Left ventricle myocardium superior (tissue), 1 donor: Measurements from ENCODE around the gene IFNA16. TPM values are rescaled to one million over a fixed set of nuclear protein-coding genes. Genes with fewer than 3 reads are reported as not detected.
"Not testable (repeated sequence)": the region's sequence is repeated elsewhere in the genome, so short reads cannot be mapped to it uniquely, and the experiment has no call there.

Experiments used
- ATAC-seq: fragments of 200-7000 bp; cut with Tn5 transposase; one replicate; pipeline ENCODE4 v1.9.1; 2020; ENCODE audit warnings: mild to moderate bottlenecking, moderate library complexity
- DNase-seq: peaks from one replicate; pipeline ENCODE4 v3.0.0-alpha.2; 2020
- intact Hi-C: fragments of 100-400 bp; cut with micrococcal nuclease; formaldehyde crosslinking; loops from one replicate; pipeline ENCODE4 v1.11.0; 2022
- long read RNA-seq: library from polyadenylated mRNA; unstranded; transcript quantifications from one replicate; pipeline ENCODE4 v2.0.0, GENCODE V29; 2021
- total RNA-seq: library from RNA; stranded (reverse); fragmentation: NEBNext Ultra II Directional; extraction: Animal tissue kit (Norgen Biotek cat#: 25700); gene quantifications from one replicate; pipeline ENCODE4 v1.2.1, GENCODE V29; 2021
- donor health status: DM: no; HTN: yes; CAD: no; lungs with severe emphysema.

The IFNA16 gene
- total RNA-seq, result not detected
- long read RNA-seq, result 0 reads

GRCh38 chr9:21217211-21217610 lies at the start of gene IFNA16:
TSS of gene IFNA16 (minus strand) at chr9:21217311. CDS start at chr9:21217305, 6 bp downstream.
- DNase-seq, ATAC-seq, intact Hi-C loops: not testable (repeated sequence)

DNA sequence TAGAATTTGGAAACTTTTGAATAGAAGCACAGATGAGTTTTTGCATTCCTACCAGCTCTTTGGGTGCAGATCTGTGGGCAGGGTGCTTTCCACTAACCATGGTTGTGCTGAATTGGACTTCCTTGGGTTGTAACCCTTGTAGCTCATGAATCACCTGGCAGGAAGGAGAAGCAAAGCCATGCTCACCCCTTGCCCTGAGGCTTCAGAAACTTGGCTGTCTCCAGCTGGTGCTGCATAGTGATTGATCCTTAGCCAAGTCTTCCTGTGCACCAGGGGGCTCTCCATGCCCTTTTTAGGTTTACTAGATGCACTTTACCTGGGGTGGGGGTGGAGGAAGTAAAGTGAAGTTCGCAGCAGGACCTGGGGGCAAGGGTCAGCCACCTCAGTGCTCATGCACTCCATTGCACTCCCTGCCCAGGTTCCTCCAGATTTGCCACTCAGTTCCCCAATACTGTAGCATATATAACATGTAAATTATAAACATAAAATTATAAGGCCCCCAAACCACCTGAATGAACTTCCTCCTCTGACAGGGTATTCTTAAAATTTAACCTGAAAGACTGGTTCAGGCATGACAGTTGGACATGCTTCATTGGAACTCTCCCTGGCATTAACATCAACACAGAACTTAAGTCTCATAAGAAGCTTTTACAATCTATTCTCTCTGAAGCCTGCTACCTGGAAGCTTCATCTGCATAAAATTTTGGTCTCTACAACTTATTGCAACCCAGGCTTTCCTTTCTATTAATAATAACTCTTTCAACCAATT lies 48.5 kb upstream of the IFNA16 start:
- DNase-seq, result no peak
- intact Hi-C loops, result no loop called here
- ATAC-seq, result no peak

DNA sequence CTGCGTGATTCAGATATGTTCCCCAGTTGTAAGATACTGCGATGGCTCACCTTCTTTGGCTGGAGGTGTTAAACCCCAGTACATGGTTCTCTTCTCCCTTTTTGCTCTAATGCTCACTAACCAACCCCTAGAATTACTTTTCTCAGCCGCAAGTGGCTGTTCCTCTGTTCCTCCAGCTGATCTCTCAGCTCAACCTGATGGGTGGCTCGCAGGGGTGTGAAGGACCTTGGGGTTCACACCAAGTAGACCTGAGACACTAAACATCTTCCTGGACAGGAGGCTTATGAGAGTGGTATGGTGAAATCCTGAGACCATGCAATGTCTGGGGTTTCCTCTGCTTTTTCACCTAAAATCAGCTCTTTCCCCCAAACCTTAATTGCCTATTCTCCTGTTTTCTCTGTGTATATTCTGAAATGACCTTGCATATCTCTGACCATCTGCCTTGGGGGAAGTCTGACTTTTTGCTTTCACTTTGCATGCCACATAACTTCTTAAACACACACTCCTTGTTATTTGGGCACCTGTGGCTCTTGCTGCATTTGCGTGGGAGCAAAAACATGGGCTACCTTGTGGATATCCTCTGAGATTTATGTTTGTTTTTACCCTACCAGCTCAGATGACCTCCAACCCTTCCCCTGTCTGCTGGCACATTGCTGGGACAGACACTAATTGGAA lies 38.6 kb upstream of the IFNA16 start:
- intact Hi-C loops, result no loop called here
- ATAC-seq, result no peak
- no peak for DNase-seq

DNA sequence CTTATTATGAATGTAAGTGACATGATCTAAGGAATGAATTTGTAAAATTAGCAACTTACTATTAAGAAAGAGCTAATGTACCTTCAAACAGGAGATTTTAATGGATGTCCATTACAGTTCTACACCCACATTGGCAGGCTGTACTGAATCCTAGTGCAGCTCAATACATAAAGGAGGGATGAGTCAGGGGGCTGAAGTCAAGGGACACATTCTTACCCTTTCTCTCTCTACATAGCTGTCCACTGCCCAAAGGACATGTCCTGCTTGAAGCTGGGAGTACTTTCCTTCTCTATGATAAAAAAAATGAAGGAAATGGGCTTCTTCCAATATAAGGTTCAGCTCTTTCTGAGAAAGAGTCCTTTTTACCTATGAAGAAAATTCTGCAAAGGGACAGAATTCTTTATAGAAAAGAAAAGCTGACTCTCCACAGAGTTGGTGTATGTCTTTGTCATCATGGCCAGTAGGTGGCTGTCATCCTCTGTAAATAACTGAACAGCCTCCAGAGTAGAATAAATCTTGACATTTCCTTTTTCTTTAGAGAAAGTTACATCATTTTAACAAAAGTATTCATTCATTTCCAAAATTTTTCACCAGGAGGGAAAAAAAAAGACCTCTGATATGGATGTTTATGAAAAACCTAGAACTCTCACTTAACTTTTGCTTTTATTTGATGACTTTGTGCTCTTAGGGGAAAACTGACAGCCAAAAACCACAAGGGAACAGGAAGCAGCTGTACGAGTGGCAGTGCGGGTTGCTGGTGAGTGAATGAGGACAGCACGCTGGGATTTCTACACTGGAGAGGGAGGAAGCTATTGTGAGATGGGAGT lies 35.8 kb upstream of the IFNA16 start:
- intact Hi-C loops, result no loop called here
- ATAC-seq (peak; percentile 74), DNase-seq (no peak)

DNA sequence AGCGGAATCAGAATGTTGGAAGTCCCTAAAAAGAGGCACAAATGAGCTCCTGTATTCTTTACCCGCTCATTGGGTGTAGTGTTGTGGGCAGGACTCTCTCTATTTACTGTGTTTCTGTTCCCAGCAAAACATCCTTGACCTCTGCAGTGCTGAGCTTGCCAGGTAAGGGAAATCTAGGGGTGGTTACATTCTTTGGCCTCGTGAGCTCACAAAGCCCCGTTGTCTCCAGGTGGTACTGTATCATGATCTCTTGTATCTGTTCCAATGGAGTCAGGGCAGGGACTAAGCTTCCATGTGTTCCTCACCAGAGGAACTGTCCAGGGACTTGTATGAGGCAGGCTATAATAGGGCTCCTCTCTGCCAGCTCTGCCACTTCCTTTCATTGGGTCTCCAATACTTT lies 34.5 kb upstream of the IFNA16 start:
- intact Hi-C loops, result no loop called here
- DNase-seq (no peak), ATAC-seq (no peak)

DNA sequence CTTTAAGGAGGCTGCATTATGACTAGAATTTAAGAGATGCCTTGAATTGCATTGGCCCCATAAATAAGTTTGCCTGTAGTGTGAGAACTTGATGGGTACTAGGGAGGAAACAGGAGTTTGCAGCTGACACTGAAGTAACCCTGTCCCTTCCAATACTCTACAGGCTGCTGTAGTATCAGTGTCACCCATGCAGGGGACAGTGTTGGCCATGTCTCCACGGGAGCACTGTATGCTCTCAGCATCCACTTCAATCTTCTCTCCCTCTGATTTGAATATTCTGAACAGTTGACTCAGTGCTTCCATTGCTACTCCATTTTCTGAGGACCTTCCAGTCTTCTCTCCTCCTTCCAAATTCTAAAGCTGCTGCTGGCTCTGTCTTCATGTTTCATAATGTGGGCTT lies 34.1 kb upstream of the IFNA16 start:
- intact Hi-C loops, result no loop called here
- no peak for DNase-seq
- ATAC-seq, result no peak

DNA sequence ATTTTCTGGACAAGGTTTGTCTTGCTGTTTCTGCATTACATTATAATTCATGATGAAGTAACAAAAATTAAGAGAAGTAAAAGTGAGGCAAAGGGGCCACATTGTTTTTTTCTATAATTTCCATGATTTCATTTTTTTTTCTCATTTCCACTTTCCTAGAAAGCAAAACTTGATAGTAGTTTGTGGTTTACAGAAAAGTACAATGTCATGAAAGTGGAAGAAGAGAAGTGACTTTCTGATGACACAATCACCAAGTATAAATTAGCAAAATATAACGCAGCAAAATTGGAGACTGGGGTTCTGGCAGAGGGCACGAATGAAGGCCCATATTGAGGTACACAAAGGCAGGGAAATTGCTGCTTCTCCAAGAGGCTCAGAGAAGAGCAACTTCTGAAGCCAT lies 27.7 kb upstream of the IFNA16 start:
- intact Hi-C loops, result no loop called here
- DNase-seq, result no peak
- ATAC-seq, result no peak

DNA sequence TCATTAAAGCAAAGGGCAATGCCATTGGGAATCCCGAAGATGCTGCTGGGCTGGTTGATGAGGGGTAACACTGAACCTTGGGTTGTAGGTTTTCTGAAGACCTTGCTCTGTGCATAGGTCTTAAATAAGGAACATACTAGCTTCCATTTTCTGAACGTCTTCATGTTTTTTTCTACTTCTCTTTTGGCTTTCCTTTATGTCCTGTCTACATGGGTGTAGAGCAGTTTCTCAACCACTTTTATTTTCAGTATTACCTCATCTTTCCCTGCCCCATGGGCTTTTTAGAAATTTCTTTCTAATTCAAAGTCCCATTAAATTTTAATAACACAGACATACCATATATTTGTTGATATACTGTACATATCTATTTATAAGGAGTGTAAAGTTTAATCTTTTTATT lies 22.8 kb upstream of the IFNA16 start, which contains the start of gene IFNA14:
Gene IFNA14, minus strand, starts transcription at position 95 of the 400 bp plus-strand sequence. Its CDS starts 70 bp downstream, at position 25.
- intact Hi-C loops, result no loop called here
- DNase-seq, result no peak
- no peak for ATAC-seq

- intact Hi-C loops, DNase-seq, ATAC-seq: not testable (repeated sequence)
Measured at GRCh38 chr9:21236360-21236714, 19.2 kb upstream of the IFNA16 start.

GRCh38 chr9:21235468-21236359 lies 18.6 kb upstream of the IFNA16 start:
- intact Hi-C loops, DNase-seq: not testable (repeated sequence)
- ATAC-seq, result peak; percentile 60

DNA sequence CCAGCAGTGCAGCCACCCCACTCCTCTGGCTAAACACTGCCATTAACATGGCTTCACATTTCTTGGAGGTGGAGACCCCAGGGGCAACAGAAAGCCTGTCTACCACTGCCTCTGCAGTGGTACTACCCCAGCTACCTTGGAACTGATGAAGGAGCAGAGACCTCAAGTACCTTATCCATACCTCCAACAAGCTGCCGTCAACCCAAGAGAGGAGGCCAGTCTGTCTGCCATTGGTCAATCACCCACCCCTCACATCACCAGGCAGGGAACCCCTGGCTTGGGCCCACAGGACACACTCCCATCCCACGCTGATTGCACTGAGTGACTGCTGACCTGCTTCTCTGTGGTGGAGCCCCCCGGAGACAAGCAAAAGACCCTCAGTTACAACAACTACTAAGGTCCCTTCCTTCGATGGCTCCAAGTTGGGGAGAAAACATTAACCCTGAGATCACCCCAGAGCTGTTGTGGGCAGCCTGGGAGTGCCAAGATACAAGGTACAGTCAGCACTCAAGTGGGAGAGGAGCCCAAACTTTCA lies 17.1 kb upstream of the IFNA16 start:
- intact Hi-C loops, result no loop called here
- ATAC-seq (no peak), DNase-seq (no peak)

DNA sequence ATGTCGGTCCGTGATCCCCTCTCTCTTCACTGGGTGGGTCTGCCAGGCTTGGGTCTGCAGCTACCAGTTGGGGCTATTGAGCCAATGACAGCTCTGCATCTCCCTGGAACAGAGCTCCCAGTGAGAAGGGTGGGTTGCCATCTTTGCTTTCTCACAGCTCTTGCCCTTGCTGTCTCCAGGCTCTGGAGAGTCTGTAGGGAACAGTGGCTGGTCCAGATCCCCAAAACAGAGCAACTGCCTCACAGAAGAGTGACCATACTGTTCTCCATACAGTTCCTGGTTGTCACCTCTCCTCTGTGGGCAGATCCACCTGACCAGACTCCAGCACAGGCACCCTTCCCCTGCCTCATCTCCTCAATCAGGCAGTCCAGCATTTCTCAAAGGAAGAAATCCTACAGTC lies 16.1 kb upstream of the IFNA16 start:
- DNase-seq (no peak), ATAC-seq (no peak)
- intact Hi-C loops, result no loop called here

DNA sequence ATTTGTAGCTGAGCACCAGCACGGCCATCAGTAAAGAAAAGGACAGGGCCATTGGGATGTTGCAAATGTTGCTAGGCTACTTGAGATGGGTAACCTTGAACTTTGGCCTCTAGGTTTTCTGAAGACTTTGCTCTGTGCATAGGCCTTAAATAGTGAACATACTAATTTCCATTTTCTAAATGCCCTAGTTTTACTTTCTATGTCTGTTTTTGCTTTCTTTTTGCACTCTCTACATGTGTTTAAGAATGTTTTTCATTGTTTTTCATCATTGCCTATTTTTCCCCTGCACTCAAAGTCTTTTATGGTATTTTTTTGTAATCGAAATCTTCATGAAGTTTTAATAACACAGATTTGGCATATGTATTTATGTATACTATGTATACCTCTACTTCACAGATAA lies 11.0 kb upstream of the IFNA16 start, which contains the start of gene IFNA17:
Gene IFNA17, minus strand, starts transcription at position 101 of the 400 bp plus-strand sequence. Its CDS starts 49 bp downstream, at position 52.
- intact Hi-C loops, result no loop called here
- no peak for ATAC-seq
- DNase-seq, result no peak

DNA sequence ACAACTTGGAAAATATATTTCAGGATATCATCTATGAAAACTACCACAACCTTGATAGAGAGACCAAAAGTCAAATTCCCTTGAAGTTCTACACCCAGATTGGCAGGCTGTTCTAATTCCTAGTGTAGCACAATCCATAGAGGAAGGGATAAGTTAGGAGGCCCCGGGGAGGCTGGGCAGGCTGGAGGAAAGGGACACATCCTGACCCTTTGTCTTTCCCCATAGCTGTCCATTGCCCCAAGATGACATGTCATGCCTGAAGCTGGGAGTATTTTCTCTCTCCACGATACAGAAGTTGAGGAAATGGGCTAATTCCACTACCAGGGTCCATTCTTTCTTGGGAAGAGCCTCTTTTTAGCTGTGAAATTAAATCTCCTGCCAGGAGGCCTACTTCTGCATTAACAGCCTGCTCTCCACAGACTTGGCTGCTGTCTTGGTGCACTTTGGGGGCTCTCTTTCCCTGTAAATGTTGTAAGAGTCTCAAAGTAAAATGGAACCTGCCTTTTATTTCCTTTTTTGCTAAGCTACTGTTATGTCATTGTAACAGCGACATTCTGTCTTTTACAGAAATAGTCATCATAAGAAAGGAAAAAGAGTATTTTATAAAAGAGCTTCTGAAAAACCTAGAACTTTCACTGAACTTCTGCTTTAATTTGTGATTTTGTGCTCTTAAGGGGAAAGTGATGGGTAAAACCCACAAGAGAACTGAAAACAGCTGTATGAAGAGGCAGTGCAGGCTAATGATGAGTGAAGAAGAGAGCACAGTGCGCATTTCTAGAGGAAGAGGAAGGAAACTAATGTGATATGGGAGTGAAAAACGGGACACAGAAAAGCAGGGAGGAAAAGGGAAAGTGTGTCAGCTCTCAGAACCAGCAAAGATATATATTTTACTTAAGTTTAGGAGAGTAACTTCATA lies 3.4 kb downstream of the IFNA16 start:
- intact Hi-C loops, DNase-seq, ATAC-seq: not testable (repeated sequence)

DNA sequence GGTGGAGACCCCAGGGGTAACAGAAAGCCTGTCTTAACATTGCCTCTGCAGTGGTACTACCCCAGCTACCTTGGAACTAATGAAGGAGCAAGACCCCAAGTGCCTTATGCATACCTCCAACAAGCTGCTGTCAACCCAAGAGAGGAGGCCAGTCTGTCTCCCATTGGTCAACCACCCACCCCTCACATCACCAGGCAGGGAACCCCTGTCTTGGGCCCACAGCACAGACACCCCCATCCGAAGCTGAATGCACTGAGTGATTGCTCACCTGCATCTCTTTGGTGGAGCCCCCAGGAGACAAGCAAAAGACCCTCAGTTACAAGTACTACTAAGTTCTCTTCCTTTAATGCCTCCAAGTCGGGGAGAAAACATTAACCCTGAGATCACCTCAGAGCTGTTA lies 5.0 kb downstream of the IFNA16 start:
- intact Hi-C loops, DNase-seq, ATAC-seq: not testable (repeated sequence)

GRCh38 chr9:21210782-21211181 lies 6.3 kb downstream of the IFNA16 start:
- intact Hi-C loops, DNase-seq, ATAC-seq: not testable (repeated sequence)

- ATAC-seq (no peak), DNase-seq (no peak)
- intact Hi-C loops, result no loop called here
Measured at GRCh38 chr9:21210311-21210710, 6.8 kb downstream of the IFNA16 start.
